Stimulated activated CD4-positive, alpha-beta T cell treated with anti-CD3 and anti-CD28 coated beads, Interleukin-2, amount 100 ng/mL, for 48 hours (primary cell): ENCODE data around the gene DOCK4.

Experiments
- DNase-seq, 2 donors: peaks; one replicate each; pipeline ENCODE4 v3.0.0-alpha.2; 2020

DOCK4 gene

DNA sequence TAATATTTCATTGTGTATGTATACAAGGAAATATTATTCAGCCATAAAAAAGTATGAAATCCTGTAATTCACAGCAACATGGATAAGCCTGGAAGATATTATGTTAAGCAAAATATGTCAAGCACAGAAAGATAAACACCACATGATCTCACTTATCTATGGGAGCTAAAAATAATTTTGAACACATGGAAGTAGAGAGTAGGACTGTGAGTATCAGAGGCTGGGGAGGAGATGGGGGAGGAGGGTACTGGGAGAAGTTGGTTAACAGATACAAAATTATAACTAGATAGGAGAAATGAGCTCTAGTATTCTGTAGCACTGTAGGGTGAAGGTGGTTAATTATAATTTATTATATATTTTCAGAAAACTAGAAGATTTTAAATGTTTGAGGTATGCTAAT, 132.7 kb downstream of the DOCK4 start:
- no peak for DNase-seq

- DNase-seq = no peak
Observed at GRCh38 chr7:112072541-112073245, 133.5 kb downstream of the DOCK4 start.

DNA sequence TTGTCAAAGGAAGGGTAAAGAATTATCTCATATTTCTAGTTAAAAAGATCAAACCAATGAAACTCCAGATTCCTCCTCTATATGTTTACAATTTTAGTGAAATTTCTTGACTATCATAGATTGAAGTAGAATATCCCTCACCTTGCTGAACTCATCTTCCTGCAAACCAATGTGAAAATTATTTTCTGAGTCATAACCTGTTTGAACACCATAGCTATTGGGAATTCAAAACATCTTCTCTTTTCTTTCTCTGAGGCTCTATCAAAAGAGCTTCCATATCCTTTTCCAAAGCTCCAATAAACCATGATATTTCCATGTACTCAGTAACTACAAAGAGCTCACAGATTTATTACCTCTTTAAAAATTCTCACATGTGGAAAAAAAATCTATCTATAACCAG, 134.3 kb downstream of the DOCK4 start:
- no peak for DNase-seq

- no peak for DNase-seq
Observed at GRCh38 chr7:112070674-112071256, 135.4 kb downstream of the DOCK4 start.

- no peak for DNase-seq
Observed at GRCh38 chr7:112069879-112070321, 136.3 kb downstream of the DOCK4 start.

GRCh38 chr7:112068967-112069366, 137.2 kb downstream of the DOCK4 start:
- no peak for DNase-seq

DNA sequence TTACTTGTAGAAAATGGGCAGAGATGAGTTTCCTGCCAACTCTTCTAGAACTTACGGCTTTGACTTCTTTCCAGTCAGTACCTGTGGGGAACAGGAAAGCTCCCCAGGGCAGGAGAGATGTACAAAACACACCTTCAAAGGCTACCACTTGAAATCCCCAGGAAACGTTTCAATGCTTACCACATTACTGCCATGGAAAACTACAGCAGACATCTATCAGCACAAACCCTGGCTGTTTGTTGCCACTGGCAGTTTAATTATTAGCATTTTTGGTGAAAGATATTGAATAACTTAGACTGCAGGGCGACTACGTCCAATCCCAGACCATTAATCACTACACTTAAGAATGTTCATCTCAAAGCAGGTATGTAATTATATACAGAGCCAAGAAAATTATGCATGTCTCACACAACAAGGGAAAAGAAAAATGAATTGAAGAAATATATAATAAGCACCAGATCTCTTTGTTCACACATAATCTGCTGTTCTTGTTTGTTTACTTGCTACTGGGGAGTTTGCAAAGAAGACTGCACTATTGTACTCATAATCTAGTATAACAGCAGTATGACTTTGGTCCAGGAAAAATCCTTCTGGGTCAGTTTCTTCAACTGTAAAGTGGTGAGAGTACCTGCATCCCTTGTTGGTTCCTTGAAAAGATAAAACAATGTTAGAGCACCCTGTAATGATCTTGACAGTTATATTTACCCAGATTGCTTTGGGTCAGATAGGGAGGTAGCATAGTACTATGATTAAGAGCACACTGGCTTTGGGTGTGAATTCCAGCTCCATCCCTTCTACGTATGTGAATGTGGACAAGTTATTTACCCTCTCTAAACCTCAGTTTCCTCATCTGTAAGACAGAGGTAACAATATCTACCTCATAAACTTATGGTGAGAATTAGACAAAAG, 138.3 kb downstream of the DOCK4 start:
- no peak for DNase-seq

- no peak for DNase-seq
Observed at GRCh38 chr7:112067200-112067599, 139.0 kb downstream of the DOCK4 start.

DNA sequence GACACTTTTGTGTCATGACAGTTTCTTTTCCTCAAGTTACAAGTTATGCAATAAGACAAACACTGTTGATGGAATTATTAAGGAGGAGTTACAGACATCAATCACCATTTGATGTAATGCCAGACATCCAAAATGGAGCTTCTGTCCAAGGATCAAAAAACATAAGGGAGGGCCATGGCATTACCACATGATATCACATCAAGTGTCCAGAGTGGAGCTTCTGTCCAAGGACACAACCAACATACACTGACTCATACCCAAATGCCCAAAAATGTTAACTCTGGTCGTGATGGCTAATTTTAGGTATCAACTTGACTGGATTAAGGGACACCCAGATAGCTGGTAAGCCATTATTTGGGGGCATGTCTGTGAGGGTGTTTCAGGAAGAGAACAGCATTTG, 140.4 kb downstream of the DOCK4 start:
- DNase-seq = no peak

- no peak for DNase-seq
Observed at GRCh38 chr7:112064627-112065385, 141.4 kb downstream of the DOCK4 start.

DNA sequence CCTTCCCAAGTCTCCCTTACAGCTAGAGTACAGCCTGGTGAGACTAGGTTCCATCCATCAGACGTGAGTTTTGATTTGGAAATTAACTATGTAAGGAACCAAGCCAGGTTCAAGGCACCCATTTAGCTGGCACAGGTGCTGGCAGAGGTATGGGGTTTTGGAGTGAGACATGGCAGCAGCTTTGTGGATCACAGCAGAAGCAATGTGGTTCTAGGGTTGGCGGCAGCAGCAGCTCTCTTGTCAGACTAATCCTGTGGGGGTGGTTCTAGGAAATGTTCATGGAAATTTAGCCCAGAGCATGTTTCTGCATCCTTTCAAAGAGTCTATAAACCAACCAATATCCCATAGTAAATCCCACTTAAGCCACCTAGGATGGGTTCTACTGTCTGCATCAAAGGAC, 142.2 kb downstream of the DOCK4 start:
- DNase-seq = no peak

DNA sequence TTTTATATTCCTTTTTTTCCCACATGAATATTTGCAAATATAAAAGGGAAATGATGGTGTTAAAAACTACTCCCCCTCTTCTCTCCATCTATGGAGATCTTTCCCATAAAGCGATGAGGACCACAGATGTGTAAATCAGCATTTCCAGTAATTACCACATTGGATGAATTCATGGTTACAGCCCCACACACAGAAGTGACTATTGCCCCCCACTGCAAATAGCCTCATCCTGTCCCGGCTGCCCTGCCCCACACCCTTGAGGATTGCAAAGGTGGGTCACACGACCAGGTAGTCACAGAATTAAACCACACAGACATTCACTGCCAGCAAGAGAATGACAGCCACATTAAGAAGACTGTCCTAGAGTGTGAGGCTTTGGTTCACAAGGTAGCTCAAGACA, 145.1 kb downstream of the DOCK4 start:
- DNase-seq = no peak

GRCh38 chr7:112060625-112061024, 145.6 kb downstream of the DOCK4 start:
- no peak for DNase-seq

- DNase-seq = no peak
Observed at GRCh38 chr7:112059675-112060074, 146.5 kb downstream of the DOCK4 start.

- DNase-seq = no peak
Observed at GRCh38 chr7:112058686-112059085, 147.5 kb downstream of the DOCK4 start.

DNA sequence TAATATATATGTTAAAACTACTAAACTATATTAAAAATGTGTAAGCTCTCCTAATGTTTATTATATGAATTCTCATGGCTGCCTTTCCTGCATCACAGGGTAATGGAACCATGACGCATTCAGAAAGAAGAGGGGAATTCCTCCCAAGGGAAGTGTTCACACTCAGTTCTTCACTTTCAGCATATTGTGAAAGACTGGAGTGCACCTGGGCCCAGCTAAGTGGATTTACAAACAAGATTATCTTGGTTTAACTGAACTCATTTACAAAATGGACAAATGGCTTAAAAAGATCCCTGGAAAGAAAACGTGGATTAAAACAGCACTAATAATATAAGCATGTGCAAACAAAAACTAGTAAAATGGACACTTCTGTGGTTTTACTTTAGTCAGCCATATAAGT, 149.8 kb downstream of the DOCK4 start:
- DNase-seq = no peak

GRCh38 chr7:112053737-112054069, 152.5 kb downstream of the DOCK4 start:
- DNase-seq = no peak

- DNase-seq = no peak
Observed at GRCh38 chr7:112052993-112053736, 153.0 kb downstream of the DOCK4 start.

DNA sequence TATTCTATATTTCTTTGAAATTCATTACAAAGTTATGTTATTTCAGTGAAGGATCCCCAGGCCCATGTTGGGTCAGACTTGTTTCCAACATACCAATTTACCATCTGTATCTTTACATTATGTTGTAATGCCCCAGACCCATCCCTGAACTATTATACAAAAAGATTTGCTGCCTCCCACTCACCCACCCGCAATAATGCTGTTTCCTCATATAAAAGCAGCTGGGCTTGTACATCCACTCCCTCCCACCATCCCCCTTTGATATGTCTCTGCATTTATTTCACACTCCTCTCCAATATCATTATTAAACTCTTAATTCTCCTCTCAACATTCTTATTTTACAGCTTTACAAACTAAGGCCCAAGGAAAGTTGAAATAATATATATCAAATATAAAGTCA, 153.7 kb downstream of the DOCK4 start:
- DNase-seq = no peak

DNA sequence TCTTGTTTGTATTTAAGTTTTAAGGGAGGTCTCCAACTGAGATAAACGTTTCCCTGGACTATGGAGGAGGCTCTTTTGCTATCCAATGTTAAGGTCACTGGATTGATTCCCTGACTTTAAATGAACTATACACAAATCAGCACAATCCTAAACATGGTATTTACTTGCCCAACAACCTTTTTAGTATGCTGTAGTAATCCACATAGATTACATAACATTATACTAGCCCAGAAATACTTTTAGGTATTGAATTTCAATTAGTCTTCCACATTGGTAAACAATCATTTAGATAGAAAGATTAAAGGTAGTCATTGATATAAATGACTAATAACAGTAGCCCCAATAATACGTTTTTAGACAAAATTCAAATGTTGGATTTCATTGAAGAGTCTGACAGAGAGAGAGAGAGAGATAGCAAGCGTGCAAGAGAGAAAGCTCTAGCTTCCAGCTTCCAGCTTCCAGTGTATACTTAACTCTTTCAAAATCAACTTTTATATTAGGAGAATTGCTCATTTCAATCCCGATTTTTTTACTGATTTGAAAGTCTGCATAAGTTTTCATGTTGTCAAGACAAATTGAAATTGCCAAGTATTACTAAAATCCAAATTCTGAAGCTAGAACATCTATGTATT, 155.8 kb downstream of the DOCK4 start:
- DNase-seq = no peak

DNA sequence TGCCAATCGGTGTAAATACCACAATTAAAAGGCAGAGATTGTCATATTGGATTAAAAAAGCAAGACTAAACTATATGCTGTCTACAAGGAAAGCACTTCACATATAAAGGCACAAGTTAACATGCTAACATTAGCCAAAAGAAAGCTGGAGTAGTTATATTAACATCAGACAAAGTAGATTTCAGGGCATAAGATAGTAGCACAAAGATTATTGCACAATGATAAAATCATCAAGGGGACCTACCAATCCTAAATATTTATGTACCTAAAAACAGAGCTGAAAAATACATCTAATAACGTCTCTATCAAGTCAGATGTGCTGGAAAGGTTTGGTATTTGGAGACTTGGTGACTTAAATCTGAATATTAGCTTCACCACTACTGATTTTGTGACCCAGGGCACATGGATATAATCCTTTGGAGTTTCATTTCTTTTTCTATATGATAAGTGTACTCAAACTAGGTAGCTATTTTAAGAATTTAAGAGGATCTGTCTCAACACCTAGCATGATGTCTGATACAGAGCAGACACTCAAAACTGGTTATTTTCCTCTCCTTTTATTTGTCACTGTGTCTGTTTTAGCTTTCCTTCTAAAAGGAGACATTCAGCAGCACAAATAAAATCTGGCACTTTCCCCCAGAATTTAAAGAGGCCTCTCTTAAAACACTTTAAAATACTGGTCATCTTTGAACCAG, 156.5 kb downstream of the DOCK4 start:
- no peak for DNase-seq
